B cell (primary cell): ENCODE results near the gene CLDN20. TPM values are rescaled to one million over a fixed set of nuclear protein-coding genes. Genes with fewer than 3 reads are reported as not detected.

Experiments
- ATAC-seq: fragments of 200-7000 bp; cut with Tn5 transposase; one replicate; pipeline ENCODE4 v1.10.0; 2021; ENCODE audit warnings: low read depth, mild to moderate bottlenecking, moderate number of reproducible peaks, moderate library complexity
- CTCF ChIA-PET: fragments of 350-600 bp; sonication (Branson Sonifier 250); formaldehyde crosslinking; loops from one replicate; lab custom pipeline; 2021; ENCODE audit warnings: antibody characterized with exemption, inconsistent platforms; lab: Charles Lee
- POLR2A ChIA-PET: fragments of 350-600 bp; sonication (Branson Sonifier 250); formaldehyde crosslinking; loops from one replicate; lab custom pipeline; 2021; ENCODE audit warnings: antibody characterized with exemption; lab: Charles Lee
- DNase-seq: peaks from one replicate; pipeline ENCODE4 v3.0.0; 2013
- H2AFZ ChIP-seq: 2 replicates; pipeline ENCODE4 v1.6.1; 2012; ENCODE audit warnings: mild to moderate bottlenecking, low read depth, low read length; ENCODE audit not compliant: insufficient read depth, poor library complexity, severe bottlenecking
- H3K27ac ChIP-seq, 2 donors: 1 replicate in 1 of 2; 2 replicates in 1 of 2; pipeline ENCODE4 v1.5.1; 2012 to 2013; ENCODE audit warnings: low read length in 2 of 2, mild to moderate bottlenecking in 2 of 2, moderate library complexity in 1 of 2
- H3K27me3 ChIP-seq, 4 experiments: fragments of 200-600 bp in 1 of 4; sonication (generic) in 1 of 4; replicated peaks in 1 of 4; 1 replicate in 2 of 4; 2 replicates in 2 of 4; pipeline versions ENCODE4 v1.6.1 to v1.7.0; 2013 to 2016; ENCODE audit warnings: low read length in 3 of 4, mild to moderate bottlenecking in 2 of 4, mixed read lengths in 1 of 4, moderate library complexity in 1 of 4; ENCODE audit not compliant: insufficient read depth in 4 of 4, control insufficient read depth in 3 of 4; ENCODE audit errors: control extremely low read depth in 1 of 4
- H3K36me3 ChIP-seq, 2 experiments: replicated peaks in 1 of 2; 1 replicate in 1 of 2; 2 replicates in 1 of 2; pipeline versions ENCODE4 v1.6.1 to v1.7.1; 2013; ENCODE audit warnings: low read length in 1 of 2; ENCODE audit not compliant: insufficient read depth in 2 of 2, control insufficient read depth in 1 of 2; ENCODE audit errors: control extremely low read depth in 1 of 2, extremely low read depth in 1 of 2
- H3K4me1 ChIP-seq, 2 donors: fragments of 200-600 bp in 1 of 2; sonication (generic) in 1 of 2; 1 replicate in 1 of 2; 2 replicates in 1 of 2; pipeline versions ENCODE4 v1.5.1 to v1.6.1; 2013 to 2017; ENCODE audit warnings: low read length in 2 of 2; ENCODE audit not compliant: control insufficient read depth in 2 of 2, insufficient read depth in 2 of 2
- H3K4me2 ChIP-seq: replicated peaks from 2 replicates; pipeline ENCODE3; 2012; ENCODE audit warnings: mild to moderate bottlenecking, low read depth, low read length; ENCODE audit not compliant: poor library complexity, severe bottlenecking
- H3K4me3 ChIP-seq, 5 experiments: fragments of 200-600 bp in 1 of 5; sonication (generic) in 1 of 5; 1 replicate in 3 of 5; 2 replicates in 2 of 5; pipeline versions ENCODE4 v1.5.1 to v1.7.0; 2011 to 2016; ENCODE audit warnings: low read length in 4 of 5, mild to moderate bottlenecking in 4 of 5, low read depth in 2 of 5, control low read depth in 1 of 5, moderate library complexity in 1 of 5; ENCODE audit not compliant: insufficient read depth in 1 of 5; ENCODE audit errors: control extremely low read depth in 1 of 5, extremely low read depth in 1 of 5
- H3K79me2 ChIP-seq: fragments of 200-600 bp; sonication (generic); one replicate; pipeline ENCODE4 v1.6.0; 2016; ENCODE audit warnings: low read length; ENCODE audit not compliant: control insufficient read depth, insufficient read depth
- H3K9ac ChIP-seq: fragments of 200-600 bp; sonication (generic); 2 replicates; pipeline ENCODE4 v1.6.1; 2017; ENCODE audit warnings: mild to moderate bottlenecking, low read length, moderate library complexity
- H3K9me3 ChIP-seq, 3 donors: one replicate each; pipeline versions ENCODE4 v1.6.1 to v1.7.1; 2013; ENCODE audit warnings: low read length in 2 of 3; ENCODE audit not compliant: control insufficient read depth in 2 of 3, insufficient read depth in 1 of 3; ENCODE audit errors: control extremely low read depth in 1 of 3
- H4K20me1 ChIP-seq: 2 replicates; pipeline ENCODE4 v1.6.0; 2012; ENCODE audit warnings: mild to moderate bottlenecking, low read length; ENCODE audit not compliant: insufficient read depth, control insufficient read depth, poor library complexity, severe bottlenecking
- H3K27ac Mint-ChIP-seq: one replicate; pipeline ENCODE4 v1.8.0; 2021; ENCODE audit warnings: mixed read lengths
- H3K27me3 Mint-ChIP-seq: one replicate; pipeline ENCODE4 v1.8.0; 2021; ENCODE audit warnings: mixed read lengths
- H3K4me1 Mint-ChIP-seq: one replicate; pipeline ENCODE4 v1.8.0; 2021; ENCODE audit warnings: mixed read lengths
- H3K4me3 Mint-ChIP-seq: one replicate; pipeline ENCODE4 v1.8.0; 2021; ENCODE audit warnings: mixed read lengths
- H3K9me3 Mint-ChIP-seq: one replicate; pipeline ENCODE4 v1.8.0; 2022; ENCODE audit warnings: mixed read lengths; ENCODE audit not compliant: insufficient read depth
- CTCF ChIP-seq: fragments of 200-600 bp; IDR thresholded peaks from one replicate; pipeline ENCODE4 v1.8.0; 2022; ENCODE audit warnings: antibody characterized with exemption, mild to moderate bottlenecking
- EZH2 ChIP-seq: IDR thresholded peaks from 2 replicates; pipeline ENCODE4 v1.6.1; 2012; ENCODE audit warnings: borderline replicate concordance, low read depth, mild to moderate bottlenecking, moderate library complexity, low read length; ENCODE audit not compliant: insufficient read depth, poor library complexity, severe bottlenecking
- WGBS: methylation state at CpG from one replicate; pipeline ENCODE4 v1.1.5; 2013; ENCODE audit warnings: missing lambda C conversion rate; ENCODE audit not compliant: insufficient coverage; 5-methylcytosine and 5-hydroxymethylcytosine counted together
- intact Hi-C: fragments of 100-400 bp; cut with micrococcal nuclease; formaldehyde crosslinking; loops from one replicate; pipeline ENCODE4 v1.10.0; 2022
- polyA plus RNA-seq: library from polyadenylated mRNA; depleted of rRNA; stranded (reverse); fragments of >200 nt; gene quantifications from 2 replicates; pipeline ENCODE4 v1.2.3, GENCODE V29; 2012
- total RNA-seq, 2 donors: library from RNA; stranded (reverse); fragments of 120-200 nt in 1 of 2; gene quantifications; 1 replicate in 1 of 2; 2 replicates in 1 of 2; pipeline versions ENCODE4 v1.2.3 to v1.2.4, GENCODE V29; 2013 to 2022

CLDN20 gene
- total and polyA plus RNA-seq, 2 donors (not counting 1 experiment from before 2014, with no cell fraction given), result not detected

GRCh38 chr6:155273431-155273830 lies 9.6 kb downstream of the CLDN20 start:
- no peak overlapping the region for H3K4me3 Mint-ChIP-seq
- Histone ChIP-seq H3K4me2 (no peak overlapping the region), H3K4me1 (no peaks in the 10 kb centered on the region), H3K9me3 (no peaks in the 10 kb centered on the region), H3K27me3 (no peaks in the 10 kb centered on the region), H3K79me2 (no peaks in the 10 kb centered on the region), H3K9ac (no peak overlapping the region), H2AFZ (no peak overlapping the region), H3K27ac (no peak overlapping the region), H3K4me3 (no peak overlapping the region), H4K20me1 (no peaks in the 10 kb centered on the region), H3K36me3 (peaks cover 0 to 39% of the 10 kb centered on the region in 2 experiments)
- WGBS, result 84% methylated on average over 2 of the region's 3 CpGs
- DNase-seq, result no peak
- intact Hi-C loops, result no loop called here
- H3K27me3 Mint-ChIP-seq, result no peaks in the 10 kb centered on the region
- ChIA-PET CTCF (interaction anchor here (1.3 kb wide), 1 partner anchor 16 kb away, joined by 4 read pairs; no protein-coding TSS in a partner anchor), POLR2A (no interaction called here)
- no peak for ATAC-seq
- H3K27ac Mint-ChIP-seq, result no peak overlapping the region
- no peaks in the 10 kb centered on the region for H3K4me1 Mint-ChIP-seq
- TF ChIP-seq EZH2 (no peak), CTCF (no peak)
- no peaks in the 10 kb centered on the region for H3K9me3 Mint-ChIP-seq

GRCh38 chr6:155274106-155274505 lies 10.3 kb downstream of the CLDN20 start:
- Mint-ChIP-seq H3K9me3 (no peaks in the 10 kb centered on the region), H3K27ac (no peak overlapping the region), H3K27me3 (no peaks in the 10 kb centered on the region), H3K4me1 (no peaks in the 10 kb centered on the region), H3K4me3 (no peak overlapping the region)
- DNase-seq (no peak), ATAC-seq (no peak)
- no peak overlapping the region for H2AFZ ChIP-seq
- no peaks in the 10 kb centered on the region for H3K79me2 ChIP-seq
- no peak overlapping the region for H3K4me3 ChIP-seq
- H3K36me3 ChIP-seq, result peaks cover 0 to 40% of the 10 kb centered on the region in 2 experiments
- no peaks in the 10 kb centered on the region for H3K4me1 ChIP-seq
- no peak overlapping the region for H3K4me2 ChIP-seq
- intact Hi-C loops, result no loop called here
- ChIA-PET POLR2A (no interaction called here), CTCF (no interaction called here)
- TF ChIP-seq CTCF (no peak), EZH2 (no peak)
- no peaks in the 10 kb centered on the region for H3K27me3 ChIP-seq
- no CpG with 5 or more reads among the region's 2 CpGs for WGBS
- H3K27ac ChIP-seq, result no peak overlapping the region
- H3K9ac ChIP-seq, result no peak overlapping the region
- H3K9me3 ChIP-seq, result no peaks in the 10 kb centered on the region
- no peaks in the 10 kb centered on the region for H4K20me1 ChIP-seq
